ENCODE measurements around the gene FGD6.

Gene FGD6

GRCh38 chr12:95178136-95178535 is 39.1 kb downstream of the FGD6 start:
- Histone ChIP-seq H3K27me3 (ENCODE audit: insufficient read depth, poor library complexity, severe bottlenecking) (no peaks in the 10 kb centered on the region), H3K9me3 (ENCODE audit: severe bottlenecking) (no peaks in the 10 kb centered on the region), H3K4me1 (ENCODE audit: insufficient read depth, poor library complexity, severe bottlenecking) (peaks cover 35% of the 10 kb centered on the region), H3K4me3 (ENCODE audit: severe bottlenecking) (no peak overlapping the region), H3K36me3 (ENCODE audit: low read depth) (peaks cover 19% of the 10 kb centered on the region), H3K27ac (ENCODE audit: poor library complexity, severe bottlenecking) (no peak overlapping the region)
- ATAC-seq (ENCODE audit: low read depth), result no peak
- DNase-seq (ENCODE audit: low spot score), result no peak
- TF ChIP-seq CTCF (IDR thresholded peaks at IDR 0.05; ENCODE audit: poor library complexity, severe bottlenecking), result no peak

- Histone ChIP-seq H3K4me3 (ENCODE audit: severe bottlenecking) (no peak overlapping the region), H3K27me3 (ENCODE audit: insufficient read depth, poor library complexity, severe bottlenecking) (no peaks in the 10 kb centered on the region), H3K36me3 (ENCODE audit: low read depth) (peaks cover 25% of the 10 kb centered on the region), H3K9me3 (ENCODE audit: severe bottlenecking) (no peaks in the 10 kb centered on the region), H3K4me1 (ENCODE audit: insufficient read depth, poor library complexity, severe bottlenecking) (peaks cover 31% of the 10 kb centered on the region), H3K27ac (ENCODE audit: poor library complexity, severe bottlenecking) (no peak overlapping the region)
- DNase-seq (ENCODE audit: low spot score), result no peak
- no peak for TF ChIP-seq CTCF (IDR thresholded peaks at IDR 0.05; ENCODE audit: poor library complexity, severe bottlenecking)
- ATAC-seq (ENCODE audit: low read depth), result no peak
These were observed 40.0 kb downstream of the FGD6 start for GRCh38 chr12:95177201-95177768.

- peak; percentile 81 for ATAC-seq (ENCODE audit: low read depth)
These were observed 43.6 kb downstream of the FGD6 start for GRCh38 chr12:95173392-95174251.

GRCh38 chr12:95169368-95169767 is 47.9 kb downstream of the FGD6 start:
- peak overlapping the region; percentile 49 for H3K27ac ChIP-seq (ENCODE audit: poor library complexity, severe bottlenecking)
- peaks cover 29% of the 10 kb centered on the region for H3K4me1 ChIP-seq (ENCODE audit: insufficient read depth, poor library complexity, severe bottlenecking)
- no peak for DNase-seq (ENCODE audit: low spot score)
- no peak for TF ChIP-seq CTCF (IDR thresholded peaks at IDR 0.05; ENCODE audit: poor library complexity, severe bottlenecking)
- peak; percentile 90 for ATAC-seq (ENCODE audit: low read depth)
- no peaks in the 10 kb centered on the region for H3K27me3 ChIP-seq (ENCODE audit: insufficient read depth, poor library complexity, severe bottlenecking)
- no peak overlapping the region for H3K4me3 ChIP-seq (ENCODE audit: severe bottlenecking)
- no peaks in the 10 kb centered on the region for H3K9me3 ChIP-seq (ENCODE audit: severe bottlenecking)
- H3K36me3 ChIP-seq (ENCODE audit: low read depth), result peaks cover 64% of the 10 kb centered on the region

More at GRCh38 chr12:95173392-95174251, 43.6 kb downstream of the FGD6 start:
- no peaks in the 10 kb centered on the region for H3K9me3 ChIP-seq (ENCODE audit: severe bottlenecking)
- peaks cover 32% of the 10 kb centered on the region for H3K4me1 ChIP-seq (ENCODE audit: insufficient read depth, poor library complexity, severe bottlenecking)
- H3K36me3 ChIP-seq (ENCODE audit: low read depth), result peaks cover 56% of the 10 kb centered on the region
- H3K27me3 ChIP-seq (ENCODE audit: insufficient read depth, poor library complexity, severe bottlenecking), result no peaks in the 10 kb centered on the region
- no peak for TF ChIP-seq CTCF (IDR thresholded peaks at IDR 0.05; ENCODE audit: poor library complexity, severe bottlenecking)
- peak; percentile 66 for DNase-seq (ENCODE audit: low spot score)
- no peak overlapping the region for H3K4me3 ChIP-seq (ENCODE audit: severe bottlenecking)
- H3K27ac ChIP-seq (ENCODE audit: poor library complexity, severe bottlenecking), result peak overlapping the region; percentile 10

GRCh38 chr12:95168746-95169145 is 48.5 kb downstream of the FGD6 start:
- TF ChIP-seq CTCF (IDR thresholded peaks at IDR 0.05; ENCODE audit: poor library complexity, severe bottlenecking), result no peak

More at GRCh38 chr12:95168746-95169145, 48.5 kb downstream of the FGD6 start:
- no peaks in the 10 kb centered on the region for H3K9me3 ChIP-seq (ENCODE audit: severe bottlenecking)
- peaks cover 24% of the 10 kb centered on the region for H3K4me1 ChIP-seq (ENCODE audit: insufficient read depth, poor library complexity, severe bottlenecking)
- DNase-seq (ENCODE audit: low spot score) (no peak), ATAC-seq (ENCODE audit: low read depth) (no peak)
- peak overlapping the region; percentile 49 for H3K27ac ChIP-seq (ENCODE audit: poor library complexity, severe bottlenecking)
- no peaks in the 10 kb centered on the region for H3K27me3 ChIP-seq (ENCODE audit: insufficient read depth, poor library complexity, severe bottlenecking)
- peaks cover 65% of the 10 kb centered on the region for H3K36me3 ChIP-seq (ENCODE audit: low read depth)
- no peak overlapping the region for H3K4me3 ChIP-seq (ENCODE audit: severe bottlenecking)

Data from RWPE2 (cell line).